Gastroesophageal sphincter (tissue), 3 donors: ENCODE data around the gene ERCC2.

ENCODE experiments used
- POLR2AphosphoS5 ChIP-seq: sonication (generic); formaldehyde crosslinking; IDR thresholded peaks from one replicate; pipeline ENCODE4 v1.6.1; 2017; ENCODE audit warnings: antibody characterized with exemption
- TF ChIP-seq, protein P1 (sequence below), 4 experiments: fragments of 200-600 bp in 2 of 4; fragments of 450-650 bp in 2 of 4; sonication (generic) in 1 of 4; IDR thresholded peaks; one replicate each; pipeline ENCODE4 v1.5.1; 2017 to 2019; ENCODE audit warnings: antibody characterized with exemption in 4 of 4, mild to moderate bottlenecking in 2 of 4, moderate library complexity in 2 of 4

DNA sequence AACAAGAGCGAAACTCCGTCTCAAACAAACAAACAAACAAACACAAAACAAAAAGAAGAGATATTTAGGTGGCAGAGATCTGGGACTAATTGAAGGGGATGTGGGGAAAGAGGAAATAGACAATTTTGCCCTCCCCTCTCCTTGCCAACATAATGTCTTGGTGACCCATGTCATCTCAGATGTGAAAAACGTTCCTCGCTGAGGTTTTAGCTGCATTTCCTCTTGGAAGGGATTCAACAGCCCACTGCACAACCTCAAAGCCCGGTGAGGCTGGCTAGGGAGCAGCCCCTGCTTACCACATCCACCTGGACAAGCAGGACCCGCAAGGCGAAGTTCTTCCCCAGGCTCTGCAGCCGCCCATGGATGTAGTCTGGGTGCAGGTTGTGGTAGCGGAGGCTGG, 48.4 kb upstream of the ERCC2 start:
- TF ChIP-seq, protein P1, sequence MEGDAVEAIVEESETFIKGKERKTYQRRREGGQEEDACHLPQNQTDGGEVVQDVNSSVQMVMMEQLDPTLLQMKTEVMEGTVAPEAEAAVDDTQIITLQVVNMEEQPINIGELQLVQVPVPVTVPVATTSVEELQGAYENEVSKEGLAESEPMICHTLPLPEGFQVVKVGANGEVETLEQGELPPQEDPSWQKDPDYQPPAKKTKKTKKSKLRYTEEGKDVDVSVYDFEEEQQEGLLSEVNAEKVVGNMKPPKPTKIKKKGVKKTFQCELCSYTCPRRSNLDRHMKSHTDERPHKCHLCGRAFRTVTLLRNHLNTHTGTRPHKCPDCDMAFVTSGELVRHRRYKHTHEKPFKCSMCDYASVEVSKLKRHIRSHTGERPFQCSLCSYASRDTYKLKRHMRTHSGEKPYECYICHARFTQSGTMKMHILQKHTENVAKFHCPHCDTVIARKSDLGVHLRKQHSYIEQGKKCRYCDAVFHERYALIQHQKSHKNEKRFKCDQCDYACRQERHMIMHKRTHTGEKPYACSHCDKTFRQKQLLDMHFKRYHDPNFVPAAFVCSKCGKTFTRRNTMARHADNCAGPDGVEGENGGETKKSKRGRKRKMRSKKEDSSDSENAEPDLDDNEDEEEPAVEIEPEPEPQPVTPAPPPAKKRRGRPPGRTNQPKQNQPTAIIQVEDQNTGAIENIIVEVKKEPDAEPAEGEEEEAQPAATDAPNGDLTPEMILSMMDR (IDR thresholded peaks at IDR 0.05), result no peak
- TF ChIP-seq POLR2AphosphoS5, result no peak
